Epithelial cell of esophagus (primary cell): Measurements from ENCODE around the gene CLPTM1.
"Not testable (repeated sequence)": the region's sequence is repeated elsewhere in the genome, so short reads cannot be mapped to it uniquely, and the experiment has no call there.

Experiments used
- DNase-seq: peaks from one replicate; pipeline ENCODE4 v3.0.0; 2010; ENCODE audit warnings: low read depth
- H3K4me3 ChIP-seq: 2 replicates; pipeline ENCODE4 v1.5.1; 2011; ENCODE audit warnings: mild to moderate bottlenecking, low read length, control low read depth
- CTCF ChIP-seq: IDR thresholded peaks from 2 replicates; pipeline ENCODE4 v1.5.1; 2011; ENCODE audit warnings: low read depth, mild to moderate bottlenecking, low read length, control low read depth, inconsistent platforms; ENCODE audit not compliant: insufficient read depth; ENCODE audit errors: missing control alignments

The CLPTM1 gene

GRCh38 chr19:44912854-44913253 lies 42.3 kb upstream of the CLPTM1 start:
- H3K4me3 ChIP-seq, result no peak overlapping the region
- TF ChIP-seq CTCF, result no peak
- no peak for DNase-seq

- peak overlapping the region; percentile 63 for H3K4me3 ChIP-seq
- DNase-seq, result not testable (repeated sequence)
Observed at GRCh38 chr19:44913512-44914432, 41.4 kb upstream of the CLPTM1 start.

GRCh38 chr19:44914433-44915206 lies 40.6 kb upstream of the CLPTM1 start, which contains the start of gene APOC1:
TSS of gene APOC1 (plus strand) at chr19:44914608. CDS start at chr19:44914892, 284 bp downstream.
- DNase-seq, result peak; percentile 83
- peak within 1 kb of the TSS; percentile 63 for H3K4me3 ChIP-seq

GRCh38 chr19:44924243-44924725 lies 30.9 kb upstream of the CLPTM1 start:
- no peak for DNase-seq
- H3K4me3 ChIP-seq, result no peak overlapping the region
- no peak for TF ChIP-seq CTCF

- H3K4me3 ChIP-seq, result no peak overlapping the region
- no peak for DNase-seq
- no peak for TF ChIP-seq CTCF
Observed at GRCh38 chr19:44925114-44925891, 29.9 kb upstream of the CLPTM1 start.

GRCh38 chr19:44926245-44927077 lies 28.7 kb upstream of the CLPTM1 start:
- H3K4me3 ChIP-seq, DNase-seq: not testable (repeated sequence)

- no peak overlapping the region for H3K4me3 ChIP-seq
- no peak for TF ChIP-seq CTCF
Observed at GRCh38 chr19:44927746-44928145, 27.4 kb upstream of the CLPTM1 start.

More at GRCh38 chr19:44927746-44928145, 27.4 kb upstream of the CLPTM1 start:
- no peak for DNase-seq
